Measurements from ENCODE around the gene MCU.

The MCU gene

GRCh38 chr10:72793752-72794151 lies 101.8 kb downstream of the MCU start:
- no peak for DNase-seq (ENCODE audit: extremely low read depth, low read depth)
- TF ChIP-seq CTCF (IDR thresholded peaks at IDR 0.05; ENCODE audit: low read depth, low read length) = no peak

- no peak for DNase-seq (ENCODE audit: extremely low read depth, low read depth)
- TF ChIP-seq CTCF (IDR thresholded peaks at IDR 0.05; ENCODE audit: low read depth, low read length) = no peak
Measured at GRCh38 chr10:72794260-72794659, 102.3 kb downstream of the MCU start.

GRCh38 chr10:72796042-72796441 lies 104.1 kb downstream of the MCU start:
- no peak for DNase-seq (ENCODE audit: extremely low read depth, low read depth)
- no peak for TF ChIP-seq CTCF (IDR thresholded peaks at IDR 0.05; ENCODE audit: low read depth, low read length)

- TF ChIP-seq CTCF (IDR thresholded peaks at IDR 0.05; ENCODE audit: low read depth, low read length) = no peak
- no peak for DNase-seq (ENCODE audit: extremely low read depth, low read depth)
Measured at GRCh38 chr10:72796538-72796937, 104.6 kb downstream of the MCU start.

- TF ChIP-seq CTCF (IDR thresholded peaks at IDR 0.05; ENCODE audit: low read depth, low read length) = no peak; the same call in 1 of the 2 replicates
- DNase-seq (ENCODE audit: extremely low read depth, low read depth) = peak; percentile 47
Measured at GRCh38 chr10:72800000-72800740, 108.2 kb downstream of the MCU start.

- no peak for DNase-seq (ENCODE audit: extremely low read depth, low read depth)
- TF ChIP-seq CTCF (IDR thresholded peaks at IDR 0.05; ENCODE audit: low read depth, low read length) = no peak
Measured at GRCh38 chr10:72800741-72801092, 108.8 kb downstream of the MCU start.

- TF ChIP-seq CTCF (IDR thresholded peaks at IDR 0.05; ENCODE audit: low read depth, low read length) = no peak
- no peak for DNase-seq (ENCODE audit: extremely low read depth, low read depth)
Measured at GRCh38 chr10:72801263-72801868, 109.4 kb downstream of the MCU start.

All from AG09319 (cell line).